ENCODE data around the gene UBTF. TPM values are rescaled to one million over a fixed set of nuclear protein-coding genes. Genes with fewer than 3 reads are reported as not detected.
A peak's percentile ranks its signal among the peaks of the same experiment; 100 is the strongest.

UBTF gene
- total and polyA plus RNA-seq, 9 of the 15 experiments (the other 6 are each of a cell fraction or from before 2014, with no cell fraction given), result 1.2 to 113 (median 83.6) TPM

DNA sequence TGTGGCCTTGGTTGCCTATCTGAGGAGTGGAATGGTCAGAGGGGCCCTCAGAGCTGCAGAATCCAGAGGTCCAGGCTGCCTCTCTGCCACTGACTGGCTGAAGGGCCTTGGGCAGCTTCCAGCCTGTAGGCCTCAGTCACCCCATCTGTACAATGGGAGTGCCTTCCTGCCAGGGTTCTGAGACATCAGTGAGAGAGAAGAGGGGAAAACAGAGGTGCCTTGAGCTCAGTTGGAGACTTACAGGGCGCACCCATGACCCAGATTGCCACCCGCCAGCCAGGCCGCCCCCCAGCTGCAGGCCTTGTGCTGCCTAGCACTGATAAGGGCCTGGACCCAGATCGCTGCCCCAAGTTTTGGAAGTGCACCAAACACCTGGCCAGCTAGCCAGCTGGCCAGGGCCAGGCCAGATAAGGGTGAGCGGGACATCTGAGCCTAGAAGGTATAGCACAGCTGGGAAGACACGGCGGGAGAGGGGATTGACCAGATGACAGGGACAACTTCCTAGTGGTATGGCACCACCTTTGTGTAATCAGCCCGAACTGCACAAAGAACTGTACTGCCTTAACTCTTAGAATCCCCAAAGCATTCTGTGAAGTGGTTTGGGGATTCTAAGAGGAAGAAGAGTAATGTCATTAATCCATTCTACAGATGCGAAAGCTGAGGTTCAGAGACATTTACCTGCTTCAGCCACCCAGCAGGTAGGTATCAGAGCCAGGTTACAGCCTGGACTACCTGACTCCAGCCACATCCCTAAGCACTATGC is 47.1 kb upstream of the UBTF start (continued):
- TF ChIP-seq, protein P1, sequence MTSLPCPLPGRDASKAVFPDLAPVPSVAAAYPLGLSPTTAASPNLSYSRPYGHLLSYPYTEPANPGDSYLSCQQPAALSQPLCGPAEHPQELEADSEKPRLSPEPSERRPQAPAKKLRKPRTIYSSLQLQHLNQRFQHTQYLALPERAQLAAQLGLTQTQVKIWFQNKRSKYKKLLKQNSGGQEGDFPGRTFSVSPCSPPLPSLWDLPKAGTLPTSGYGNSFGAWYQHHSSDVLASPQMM (CRISPR knock-in tag; IDR thresholded peaks at IDR 0.05), result no peak
- TF ChIP-seq CHD4 (IDR thresholded peaks at IDR 0.05; ENCODE audit: insufficient read depth, insufficient replicate concordance, low read depth, low read length, poor library complexity, severe bottlenecking) (peak; percentile 92), U2AF1 (optimal IDR thresholded peaks at IDR 0.05; ENCODE audit: low read depth, low read length) (no peak), SIRT6 (IDR thresholded peaks at IDR 0.05; ENCODE audit: low read depth, low read length) (no peak), RBM25 (IDR thresholded peaks at IDR 0.05; ENCODE audit: low read depth, low read length, severe bottlenecking) (peak; percentile 96), RAD51 (IDR thresholded peaks at IDR 0.05; ENCODE audit: borderline replicate concordance, low read depth) (peak; percentile 63; the same call in 1 of the 2 replicates), SMARCB1 (IDR thresholded peaks at IDR 0.05; ENCODE audit: insufficient read length, low read depth) (peak; percentile 80), SAFB (IDR thresholded peaks at IDR 0.05; ENCODE audit: borderline replicate concordance, low read depth, low read length) (no peak), ATF7 (IDR thresholded peaks at IDR 0.05) (peak; percentile 70; the same call in 1 of the 2 replicates), KAT7 (CRISPR knock-in tag; IDR thresholded peaks at IDR 0.05; ENCODE audit: borderline replicate concordance) (peak; percentile 98; the same call in 1 of the 2 replicates), CBX5 (IDR thresholded peaks at IDR 0.05; ENCODE audit: borderline replicate concordance, low read depth) (0 out of 2 replicates have a peak, but pooled peaks have one; percentile 44), LCOR (CRISPR knock-in tag; IDR thresholded peaks at IDR 0.05) (peak; percentile 89; the same call in 1 of the 2 replicates), POLR2H (tag; IDR thresholded peaks at IDR 0.05; ENCODE audit: low read depth) (no peak), FOXM1 (IDR thresholded peaks at IDR 0.05; ENCODE audit: low read depth) (peak; percentile 99), FOXM1 (CRISPR knock-in tag; IDR thresholded peaks at IDR 0.05; ENCODE audit: low read depth) (0 out of 2 replicates have a peak, but pooled peaks have one; percentile 22)
- TF ChIP-seq, protein P2, sequence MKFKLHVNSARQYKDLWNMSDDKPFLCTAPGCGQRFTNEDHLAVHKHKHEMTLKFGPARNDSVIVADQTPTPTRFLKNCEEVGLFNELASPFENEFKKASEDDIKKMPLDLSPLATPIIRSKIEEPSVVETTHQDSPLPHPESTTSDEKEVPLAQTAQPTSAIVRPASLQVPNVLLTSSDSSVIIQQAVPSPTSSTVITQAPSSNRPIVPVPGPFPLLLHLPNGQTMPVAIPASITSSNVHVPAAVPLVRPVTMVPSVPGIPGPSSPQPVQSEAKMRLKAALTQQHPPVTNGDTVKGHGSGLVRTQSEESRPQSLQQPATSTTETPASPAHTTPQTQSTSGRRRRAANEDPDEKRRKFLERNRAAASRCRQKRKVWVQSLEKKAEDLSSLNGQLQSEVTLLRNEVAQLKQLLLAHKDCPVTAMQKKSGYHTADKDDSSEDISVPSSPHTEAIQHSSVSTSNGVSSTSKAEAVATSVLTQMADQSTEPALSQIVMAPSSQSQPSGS (CRISPR knock-in tag; IDR thresholded peaks at IDR 0.05), result no peak
- TF ChIP-seq, protein P3, sequence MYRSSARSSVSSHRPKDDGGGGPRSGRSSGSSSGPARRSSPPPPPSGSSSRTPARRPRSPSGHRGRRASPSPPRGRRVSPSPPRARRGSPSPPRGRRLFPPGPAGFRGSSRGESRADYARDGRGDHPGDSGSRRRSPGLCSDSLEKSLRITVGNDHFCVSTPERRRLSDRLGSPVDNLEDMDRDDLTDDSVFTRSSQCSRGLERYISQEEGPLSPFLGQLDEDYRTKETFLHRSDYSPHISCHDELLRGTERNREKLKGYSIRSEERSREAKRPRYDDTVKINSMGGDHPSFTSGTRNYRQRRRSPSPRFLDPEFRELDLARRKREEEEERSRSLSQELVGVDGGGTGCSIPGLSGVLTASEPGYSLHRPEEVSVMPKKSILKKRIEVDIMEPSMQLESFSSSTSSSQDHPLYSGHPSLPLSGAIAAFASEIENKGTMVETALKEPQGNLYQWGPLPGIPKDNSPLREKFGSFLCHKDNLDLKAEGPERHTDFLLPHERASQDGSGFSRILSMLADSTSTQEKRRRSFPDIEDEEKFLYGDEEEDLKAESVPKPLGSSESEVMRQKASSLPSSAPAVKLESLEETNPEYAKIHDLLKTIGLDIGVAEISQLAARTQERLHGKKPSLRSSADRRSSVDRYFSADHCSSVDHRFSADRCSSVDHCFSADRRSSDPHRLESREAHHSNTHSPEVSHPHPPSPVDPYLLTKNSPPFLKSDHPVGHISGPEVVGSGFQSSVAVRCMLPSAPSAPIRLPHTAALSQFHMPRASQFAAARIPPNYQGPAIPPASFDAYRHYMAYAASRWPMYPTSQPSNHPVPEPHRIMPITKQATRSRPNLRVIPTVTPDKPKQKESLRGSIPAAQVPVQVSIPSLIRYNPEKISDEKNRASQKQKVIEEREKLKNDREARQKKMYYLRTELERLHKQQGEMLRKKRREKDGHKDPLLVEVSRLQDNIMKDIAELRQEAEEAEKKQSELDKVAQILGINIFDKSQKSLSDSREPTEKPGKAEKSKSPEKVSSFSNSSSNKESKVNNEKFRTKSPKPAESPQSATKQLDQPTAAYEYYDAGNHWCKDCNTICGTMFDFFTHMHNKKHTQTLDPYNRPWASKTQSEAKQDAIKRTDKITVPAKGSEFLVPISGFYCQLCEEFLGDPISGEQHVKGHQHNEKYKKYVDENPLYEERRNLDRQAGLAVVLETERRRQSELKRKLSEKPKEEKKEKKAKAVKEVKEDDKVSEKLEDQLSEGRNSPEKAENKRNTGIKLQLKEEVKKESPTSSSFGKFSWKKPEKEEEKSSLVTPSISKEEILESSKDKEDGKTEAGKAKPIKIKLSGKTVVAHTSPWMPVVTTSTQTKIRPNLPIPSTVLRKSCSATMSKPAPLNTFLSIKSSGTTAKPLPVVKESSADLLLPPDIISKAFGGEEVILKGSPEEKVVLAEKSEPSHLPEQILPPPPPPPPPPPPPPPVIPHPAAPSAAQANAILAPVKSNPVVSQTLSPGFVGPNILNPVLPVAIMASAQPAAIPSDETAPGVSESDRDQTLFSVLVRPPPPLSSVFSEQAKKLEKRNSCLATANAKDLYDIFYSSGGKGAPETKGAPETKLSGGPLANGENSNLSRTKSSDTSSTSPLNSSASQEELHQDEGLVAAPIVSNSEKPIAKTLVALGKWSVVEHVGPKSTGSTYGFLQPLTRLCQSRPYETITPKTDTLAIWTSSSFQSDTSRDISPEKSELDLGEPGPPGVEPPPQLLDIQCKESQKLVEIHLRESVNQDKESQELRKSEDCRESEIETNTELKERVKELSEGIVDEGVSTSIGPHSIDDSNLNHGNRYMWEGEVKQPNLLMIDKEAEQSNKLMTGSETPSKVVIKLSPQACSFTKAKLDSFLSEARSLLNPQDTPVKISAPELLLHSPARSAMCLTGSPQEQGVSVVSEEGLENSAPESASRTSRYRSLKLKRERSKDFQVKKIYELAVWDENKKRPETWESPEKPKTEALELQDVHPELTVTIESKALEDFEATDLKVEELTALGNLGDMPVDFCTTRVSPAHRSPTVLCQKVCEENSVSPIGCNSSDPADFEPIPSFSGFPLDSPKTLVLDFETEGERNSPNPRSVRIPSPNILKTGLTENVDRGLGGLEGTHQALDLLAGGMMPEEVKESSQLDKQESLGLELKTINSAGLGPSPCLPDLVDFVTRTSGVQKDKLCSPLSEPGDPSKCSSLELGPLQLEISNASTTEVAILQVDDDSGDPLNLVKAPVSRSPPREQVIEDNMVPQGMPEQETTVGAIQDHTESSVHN (IDR thresholded peaks at IDR 0.05; ENCODE audit: borderline replicate concordance in 1 of 2, low read depth in 1 of 2), result peak in 1 of 2 experiments; percentile 84; a peak in 2 of 4 replicates

Measured in K562 (cell line).